Testis (tissue), 3 donors: ENCODE data around the gene RDH11. TPM values are rescaled to one million over a fixed set of nuclear protein-coding genes. Genes with fewer than 3 reads are reported as not detected.

ENCODE experiments used
- DNase-seq: peaks from one replicate; pipeline ENCODE4 v3.0.0-alpha.2; 2019
- H3K27ac ChIP-seq, 2 donors: fragments of 200-600 bp; sonication (generic); one replicate each; pipeline ENCODE4 v1.5.1; 2019
- H3K27me3 ChIP-seq: fragments of 200-600 bp; sonication (generic); one replicate; pipeline ENCODE4 v1.5.1; 2019
- H3K36me3 ChIP-seq: fragments of 200-600 bp; sonication (generic); one replicate; pipeline ENCODE4 v1.5.1; 2017; ENCODE audit warnings: low read depth; ENCODE audit errors: missing control alignments
- H3K4me1 ChIP-seq: fragments of 200-600 bp; sonication (generic); one replicate; pipeline ENCODE4 v1.5.1; 2019
- H3K4me3 ChIP-seq, 2 donors: fragments of 200-600 bp; sonication (generic); one replicate each; pipeline ENCODE4 v1.5.1; 2017 to 2019
- H3K9me3 ChIP-seq: fragments of 200-600 bp; sonication (generic); one replicate; pipeline ENCODE4 v1.5.1; 2017
- CTCF ChIP-seq, 3 experiments: fragments of 450-650 bp in 2 of 3; fragments of 200-600 bp in 1 of 3; sonication (generic) in 1 of 3; IDR thresholded peaks; one replicate each; pipeline ENCODE4 v1.5.1; 2016 to 2019; ENCODE audit warnings: antibody characterized with exemption in 3 of 3, mild to moderate bottlenecking in 2 of 3, moderate library complexity in 1 of 3
- POLR2A ChIP-seq: fragments of 450-650 bp; IDR thresholded peaks from one replicate; pipeline ENCODE4 v1.6.1; 2017; ENCODE audit warnings: antibody characterized with exemption, mild to moderate bottlenecking, moderate library complexity
- WGBS, 2 donors: methylation state at CpG; one replicate each; pipeline ENCODE4 v1.1.5; 2018; 5-methylcytosine and 5-hydroxymethylcytosine counted together
- intact Hi-C: fragments of 100-400 bp; cut with DNase I; formaldehyde crosslinking; loops from one replicate; pipeline ENCODE4 v1.15.1; 2023; ENCODE audit warnings: low total_unique reads
- polyA plus RNA-seq: library from polyadenylated mRNA; stranded (reverse); fragments of 350-450 nt; fragmentation: Illumina TruSeq; extraction: RNeasy Lipid Tissue Mini Kit (QIAGEN cat#74804); gene quantifications from one replicate; pipeline ENCODE4 v1.2.3, GENCODE V29; 2014; ENCODE audit warnings: low read depth, low replicate concordance; ENCODE audit not compliant: insufficient read depth
- total RNA-seq, 2 donors: library from RNA; depleted of rRNA; stranded (reverse); fragments of >200 nt; gene quantifications; one replicate each; pipeline ENCODE4 v1.2.3, GENCODE V29; 2016

RDH11 gene
- total and polyA plus RNA-seq, 3 donors from 2014 or later = 63.2 to 87.5 (median 82.4) TPM

GRCh38 chr14:67735336-67736147 lies 40.0 kb upstream of the RDH11 start:
- Histone ChIP-seq H3K9me3 (no peaks in the 10 kb centered on the region), H3K27ac (no peak overlapping the region), H3K36me3 (no peaks in the 10 kb centered on the region), H3K27me3 (no peaks in the 10 kb centered on the region), H3K4me3 (no peak overlapping the region), H3K4me1 (no peaks in the 10 kb centered on the region)
- 74 to 88% methylated on average over 10 of the region's 10 CpGs for WGBS, 2 donors
- TF ChIP-seq CTCF (IDR thresholded peaks at IDR 0.05) (no peak), POLR2A (no peak)
- no peak for DNase-seq
- intact Hi-C loops = no loop called here

DNA sequence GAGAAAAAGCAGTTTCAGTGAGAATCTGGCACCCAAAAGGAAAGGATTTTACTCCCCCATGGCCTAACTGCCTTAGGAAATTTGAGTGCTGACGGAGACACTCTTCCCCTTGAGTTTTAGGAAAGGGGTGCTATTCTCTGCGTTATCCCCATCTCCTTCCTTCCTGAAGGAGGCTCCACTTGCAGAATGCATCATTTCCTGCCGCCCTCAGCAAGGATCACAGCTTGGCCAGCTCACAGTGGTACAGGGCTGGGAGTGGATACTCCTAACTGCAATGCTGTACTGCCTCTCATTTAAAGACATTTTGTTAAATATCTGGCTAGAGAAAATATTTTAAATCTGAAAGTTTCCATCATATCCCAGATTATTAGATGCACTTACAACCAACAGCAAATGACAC lies 39.1 kb upstream of the RDH11 start:
- H3K4me3 ChIP-seq = no peak overlapping the region
- H3K27ac ChIP-seq = no peak overlapping the region
- no peak for TF ChIP-seq CTCF (IDR thresholded peaks at IDR 0.05)
- no peaks in the 10 kb centered on the region for H3K36me3 ChIP-seq
- 76 to 81% methylated on average over 3 of the region's 3 CpGs for WGBS, 2 donors
- no peaks in the 10 kb centered on the region for H3K27me3 ChIP-seq
- intact Hi-C loops = no loop called here
- DNase-seq = no peak
- no peaks in the 10 kb centered on the region for H3K9me3 ChIP-seq
- peaks cover 1% of the 10 kb centered on the region for H3K4me1 ChIP-seq

DNA sequence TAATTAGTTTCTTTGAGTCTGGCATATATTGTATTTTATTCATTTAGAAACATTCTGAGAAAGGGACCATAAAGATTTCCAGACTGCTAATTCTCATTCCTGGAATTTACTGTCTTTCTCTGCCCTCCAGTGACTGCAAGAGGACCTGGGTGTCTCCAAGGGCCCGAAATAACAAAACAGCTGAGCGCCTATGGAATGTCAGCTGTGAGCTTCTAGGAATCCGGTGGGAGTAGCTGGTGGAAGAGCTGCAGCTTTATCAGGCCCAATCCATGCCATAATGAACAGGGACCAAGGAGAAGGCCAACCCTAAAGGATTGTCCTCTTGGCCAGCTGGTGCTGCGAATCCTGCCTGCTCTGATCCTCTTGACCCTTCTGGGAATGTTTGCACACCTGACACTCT lies 38.1 kb upstream of the RDH11 start:
- no peaks in the 10 kb centered on the region for H3K9me3 ChIP-seq
- WGBS, 2 donors = 72 to 84% methylated on average over 4 of the region's 4 CpGs
- intact Hi-C loops = no loop called here
- H3K27ac ChIP-seq = no peak overlapping the region
- no peak for DNase-seq
- H3K4me3 ChIP-seq = no peak overlapping the region
- H3K27me3 ChIP-seq = no peaks in the 10 kb centered on the region
- H3K36me3 ChIP-seq = no peaks in the 10 kb centered on the region
- TF ChIP-seq CTCF (IDR thresholded peaks at IDR 0.05) (no peak), POLR2A (no peak)
- H3K4me1 ChIP-seq = peaks cover 9% of the 10 kb centered on the region

- DNase-seq = peak; percentile 15
- no peak overlapping the region for H3K27ac ChIP-seq
- WGBS, 2 donors = 30 to 46% methylated on average over 20 to 21 of the region's 21 CpGs
- peaks cover 9% of the 10 kb centered on the region for H3K4me1 ChIP-seq
- intact Hi-C loops = no loop called here
- H3K27me3 ChIP-seq = no peaks in the 10 kb centered on the region
- no peak for TF ChIP-seq CTCF (IDR thresholded peaks at IDR 0.05)
- TF ChIP-seq POLR2A = no peak
- no peaks in the 10 kb centered on the region for H3K36me3 ChIP-seq
- H3K9me3 ChIP-seq = no peaks in the 10 kb centered on the region
- no peak overlapping the region for H3K4me3 ChIP-seq
Observed at GRCh38 chr14:67729072-67729885, 33.7 kb upstream of the RDH11 start.
